Ovary (tissue), 3 donors: ENCODE measurements around the gene CHMP6.

ENCODE experiments used
- EP300 ChIP-seq: sonication (generic); formaldehyde crosslinking; IDR thresholded peaks from one replicate; pipeline ENCODE4 v1.6.1; 2017; ENCODE audit warnings: antibody characterized with exemption
- POLR2A ChIP-seq: fragments of 450-650 bp; IDR thresholded peaks from one replicate; pipeline ENCODE4 v1.6.1; 2017; ENCODE audit warnings: antibody characterized with exemption, mild to moderate bottlenecking, moderate library complexity
- TF ChIP-seq, protein P1 (sequence below), 3 donors: fragments of 450-650 bp in 2 of 3; fragments of 200-600 bp in 1 of 3; IDR thresholded peaks; one replicate each; pipeline versions ENCODE4 v1.5.1 to v1.8.0; 2016 to 2022; ENCODE audit warnings: antibody characterized with exemption in 3 of 3, mild to moderate bottlenecking in 1 of 3
- donor health status: DM: no; HTN: no; CAD: no.

DNA sequence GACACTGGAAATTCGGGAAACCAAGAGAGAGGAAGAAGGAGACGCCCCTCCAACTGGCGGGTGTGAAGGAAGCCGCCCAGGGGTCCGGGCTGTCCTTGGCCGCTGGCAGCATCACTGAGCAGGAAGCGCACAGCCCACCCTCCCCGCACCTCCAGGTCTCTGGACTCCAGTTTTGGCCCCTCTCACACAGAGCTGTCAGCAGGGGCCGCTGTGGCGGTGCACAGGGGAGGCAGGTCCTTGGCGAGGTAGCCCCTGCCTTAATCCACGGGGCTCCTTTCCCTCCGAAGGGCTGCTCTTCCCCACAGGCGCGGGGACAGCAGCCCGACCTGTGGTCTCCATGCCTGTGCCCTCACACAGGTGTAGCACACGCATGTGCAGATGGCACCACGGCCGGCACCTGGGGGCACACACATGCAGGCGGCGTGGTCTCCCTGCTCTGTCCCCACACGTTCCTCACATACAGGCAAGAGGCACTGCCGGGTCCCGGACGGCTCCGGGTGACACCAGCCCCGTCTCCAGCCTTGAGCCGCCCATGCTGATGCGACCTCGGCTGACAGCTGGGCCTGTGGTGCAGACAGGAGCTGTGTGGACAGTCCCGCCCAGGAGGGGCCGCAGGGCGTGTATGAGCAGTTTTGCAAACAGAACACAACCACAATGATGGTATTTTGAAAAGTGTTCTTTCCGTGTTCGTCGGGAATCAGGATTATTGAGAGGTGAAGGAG is 26.6 kb upstream of the CHMP6 start:
- TF ChIP-seq, protein P1, sequence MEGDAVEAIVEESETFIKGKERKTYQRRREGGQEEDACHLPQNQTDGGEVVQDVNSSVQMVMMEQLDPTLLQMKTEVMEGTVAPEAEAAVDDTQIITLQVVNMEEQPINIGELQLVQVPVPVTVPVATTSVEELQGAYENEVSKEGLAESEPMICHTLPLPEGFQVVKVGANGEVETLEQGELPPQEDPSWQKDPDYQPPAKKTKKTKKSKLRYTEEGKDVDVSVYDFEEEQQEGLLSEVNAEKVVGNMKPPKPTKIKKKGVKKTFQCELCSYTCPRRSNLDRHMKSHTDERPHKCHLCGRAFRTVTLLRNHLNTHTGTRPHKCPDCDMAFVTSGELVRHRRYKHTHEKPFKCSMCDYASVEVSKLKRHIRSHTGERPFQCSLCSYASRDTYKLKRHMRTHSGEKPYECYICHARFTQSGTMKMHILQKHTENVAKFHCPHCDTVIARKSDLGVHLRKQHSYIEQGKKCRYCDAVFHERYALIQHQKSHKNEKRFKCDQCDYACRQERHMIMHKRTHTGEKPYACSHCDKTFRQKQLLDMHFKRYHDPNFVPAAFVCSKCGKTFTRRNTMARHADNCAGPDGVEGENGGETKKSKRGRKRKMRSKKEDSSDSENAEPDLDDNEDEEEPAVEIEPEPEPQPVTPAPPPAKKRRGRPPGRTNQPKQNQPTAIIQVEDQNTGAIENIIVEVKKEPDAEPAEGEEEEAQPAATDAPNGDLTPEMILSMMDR (IDR thresholded peaks at IDR 0.05), result no peak
- TF ChIP-seq POLR2A (no peak), EP300 (no peak)
